ENCODE data around the gene PLEKHH3.
"Not testable (repeated sequence)": the region's sequence is repeated elsewhere in the genome, so short reads cannot be mapped to it uniquely, and the experiment has no call there.

Gene PLEKHH3

GRCh38 chr17:42623732-42624596, 52.8 kb downstream of the PLEKHH3 start:
- no peak for DNase-seq

GRCh38 chr17:42623271-42623670, 53.5 kb downstream of the PLEKHH3 start:
- no peak for DNase-seq

GRCh38 chr17:42621987-42622386, 54.8 kb downstream of the PLEKHH3 start:
- DNase-seq: not testable (repeated sequence)

- DNase-seq: peak; percentile 36
Observed at GRCh38 chr17:42618442-42619150, 58.2 kb downstream of the PLEKHH3 start.

- DNase-seq: no peak
Observed at GRCh38 chr17:42617956-42618431, 58.8 kb downstream of the PLEKHH3 start.

Data from NCI-H510A (cell line).